K562 (cell line): Measurements from ENCODE around the gene TCF23.

Experiments used
- CBX5 ChIP-seq: IDR thresholded peaks from 2 replicates; pipeline ENCODE4 v1.6.1; 2014; ENCODE audit warnings: low read depth, borderline replicate concordance
- CCAR2 ChIP-seq: fragments of 200-400 bp; formaldehyde crosslinking; IDR thresholded peaks from 2 replicates; pipeline ENCODE4 v1.6.1; 2017; ENCODE audit warnings: mild to moderate bottlenecking, low read depth, low read length
- COPS2 ChIP-seq: fragments of 450-650 bp; conservative IDR thresholded peaks from 2 replicates; pipeline ENCODE4 v1.6.1; 2016; ENCODE audit warnings: mild to moderate bottlenecking, moderate library complexity
- EP300 ChIP-seq: IDR thresholded peaks from 2 replicates; pipeline ENCODE4 v1.6.1; 2012; ENCODE audit warnings: low read length, improper control_type of control experiment
- GTF2E2 ChIP-seq: fragments of 200-800 bp; sonication (Bioruptor generic); IDR thresholded peaks from 2 replicates; pipeline ENCODE4 v1.6.1; 2016; ENCODE audit warnings: missing genetic modification characterization, missing compliant biosample characterization
- HDAC6 ChIP-seq: IDR thresholded peaks from 2 replicates; pipeline ENCODE4 v1.6.1; 2012; ENCODE audit warnings: low read depth, mild to moderate bottlenecking, control low read depth, inconsistent platforms, low read length, moderate library complexity
- HNRNPLL ChIP-seq: fragments of 200-400 bp; formaldehyde crosslinking; IDR thresholded peaks from 2 replicates; pipeline ENCODE4 v1.6.1; 2017; ENCODE audit warnings: low read length, low read depth, mild to moderate bottlenecking; ENCODE audit not compliant: poor library complexity, severe bottlenecking
- JUND ChIP-seq, 2 experiments: IDR thresholded peaks; 2 replicates in 1 of 2; 3 replicates in 1 of 2; pipeline ENCODE4 v1.6.1; 2011; ENCODE audit warnings: borderline replicate concordance in 2 of 2, low read depth in 2 of 2, low read length in 2 of 2, improper control_type of control experiment in 1 of 2, missing biosample characterization in 1 of 2, missing genetic modification characterization in 1 of 2, missing genetic modification reagents in 1 of 2
- NR2C2 ChIP-seq, 2 experiments: fragments of 200-800 bp in 1 of 2; sonication (Bioruptor generic) in 1 of 2; sonication (generic) in 1 of 2; formaldehyde crosslinking in 1 of 2; IDR thresholded peaks; 2 replicates each; pipeline versions ENCODE4 v1.6.1 to v1.8.0; 2016 to 2022; ENCODE audit warnings: mild to moderate bottlenecking in 1 of 2, missing compliant biosample characterization in 1 of 2, missing genetic modification characterization in 1 of 2, missing genetic modification reagents in 1 of 2
- NR2F6 ChIP-seq: fragments of 450-650 bp; formaldehyde crosslinking; IDR thresholded peaks from 2 replicates; pipeline ENCODE4 v1.4.0; 2020; ENCODE audit warnings: mild to moderate bottlenecking
- NR3C1 ChIP-seq: sonication (generic); formaldehyde crosslinking; IDR thresholded peaks from 2 replicates; pipeline ENCODE4 v1.8.1; 2022; ENCODE audit warnings: missing genetic modification reagents
- U2AF1 ChIP-seq: fragments of 200-400 bp; formaldehyde crosslinking; optimal IDR thresholded peaks from 2 replicates; pipeline ENCODE3; 2017; ENCODE audit warnings: mild to moderate bottlenecking, low read depth, low read length, moderate library complexity
- ZNF354B ChIP-seq: fragments of 250-450 bp; sonication (Bioruptor Pico); IDR thresholded peaks from 2 replicates; pipeline ENCODE4 v1.4.0; 2020
- TF ChIP-seq, protein P1 (sequence below), 3 experiments: IDR thresholded peaks in 2 of 3; conservative IDR thresholded peaks in 1 of 3; 2 replicates each; pipeline ENCODE4 v1.5.1; 2011 to 2012; ENCODE audit warnings: low read length in 3 of 3, mild to moderate bottlenecking in 3 of 3, control low read depth in 2 of 3, improper control_type of control experiment in 1 of 3, inconsistent platforms in 1 of 3, low read depth in 1 of 3, mixed read lengths in 1 of 3, moderate library complexity in 1 of 3; ENCODE audit not compliant: insufficient read depth in 2 of 3

DNA sequence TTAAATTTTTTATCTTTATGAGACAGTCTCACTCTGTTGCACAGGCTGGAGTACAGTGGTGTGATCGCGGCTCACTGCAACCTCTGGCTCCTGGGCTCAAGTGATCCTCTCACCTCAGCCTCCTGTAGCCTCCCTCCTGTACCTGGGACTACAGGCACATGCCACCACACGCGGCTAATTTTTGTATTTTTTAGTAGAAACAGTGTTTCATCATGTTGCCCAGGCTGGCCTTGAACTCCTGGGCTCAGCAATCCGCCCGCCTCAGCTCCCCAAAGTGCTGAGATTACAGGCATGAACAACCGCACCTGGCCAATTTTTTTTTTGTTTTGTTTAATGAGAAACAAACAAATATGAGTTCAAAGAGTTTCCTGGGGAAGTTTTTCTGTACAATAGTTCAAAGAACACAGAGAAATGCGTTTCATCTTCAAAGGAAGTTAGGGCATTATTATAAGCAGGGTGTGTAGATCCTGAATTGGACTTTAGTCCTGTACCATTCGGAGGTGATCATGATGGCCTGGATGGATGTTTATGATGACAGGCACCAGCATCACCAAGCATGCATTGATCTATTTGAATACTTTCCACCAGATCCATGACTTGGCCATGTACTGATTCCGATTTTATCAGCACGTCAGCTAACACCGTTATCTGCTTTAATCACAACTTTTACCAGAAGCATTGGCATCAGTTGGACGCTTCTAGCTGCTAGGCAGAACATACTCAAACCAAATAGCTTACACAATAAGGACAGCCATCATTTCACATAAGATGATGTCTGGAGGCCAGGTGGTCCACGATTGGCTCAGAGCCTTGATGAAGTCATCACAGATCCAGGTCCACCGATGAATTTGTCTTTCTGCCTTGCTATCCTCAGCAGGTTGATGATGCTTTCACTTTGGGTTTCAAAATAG, 28.9 kb downstream of the TCF23 start:
- TF ChIP-seq GTF2E2 = no peak
- no peak for TF ChIP-seq EP300
- no peak for TF ChIP-seq NR2F6 (CRISPR knock-in tag)
- no peak for TF ChIP-seq U2AF1
- no peak for TF ChIP-seq NR3C1 (CRISPR knock-in tag)
- TF ChIP-seq CBX5 = no peak
- TF ChIP-seq NR2C2 (CRISPR knock-in tag; IDR thresholded peaks at IDR 0.05) = no peak
- TF ChIP-seq NR2C2 (tag; IDR thresholded peaks at IDR 0.05) = no peak
- TF ChIP-seq HDAC6 = no peak
- no peak for TF ChIP-seq COPS2
- no peak for TF ChIP-seq ZNF354B (CRISPR knock-in tag)
- TF ChIP-seq JUND (IDR thresholded peaks at IDR 0.05; ENCODE audit: borderline replicate concordance, low read depth, low read length) = no peak
- TF ChIP-seq JUND (tag; IDR thresholded peaks at IDR 0.05; ENCODE audit: borderline replicate concordance, low read depth, low read length) = no peak
- TF ChIP-seq, protein P1, sequence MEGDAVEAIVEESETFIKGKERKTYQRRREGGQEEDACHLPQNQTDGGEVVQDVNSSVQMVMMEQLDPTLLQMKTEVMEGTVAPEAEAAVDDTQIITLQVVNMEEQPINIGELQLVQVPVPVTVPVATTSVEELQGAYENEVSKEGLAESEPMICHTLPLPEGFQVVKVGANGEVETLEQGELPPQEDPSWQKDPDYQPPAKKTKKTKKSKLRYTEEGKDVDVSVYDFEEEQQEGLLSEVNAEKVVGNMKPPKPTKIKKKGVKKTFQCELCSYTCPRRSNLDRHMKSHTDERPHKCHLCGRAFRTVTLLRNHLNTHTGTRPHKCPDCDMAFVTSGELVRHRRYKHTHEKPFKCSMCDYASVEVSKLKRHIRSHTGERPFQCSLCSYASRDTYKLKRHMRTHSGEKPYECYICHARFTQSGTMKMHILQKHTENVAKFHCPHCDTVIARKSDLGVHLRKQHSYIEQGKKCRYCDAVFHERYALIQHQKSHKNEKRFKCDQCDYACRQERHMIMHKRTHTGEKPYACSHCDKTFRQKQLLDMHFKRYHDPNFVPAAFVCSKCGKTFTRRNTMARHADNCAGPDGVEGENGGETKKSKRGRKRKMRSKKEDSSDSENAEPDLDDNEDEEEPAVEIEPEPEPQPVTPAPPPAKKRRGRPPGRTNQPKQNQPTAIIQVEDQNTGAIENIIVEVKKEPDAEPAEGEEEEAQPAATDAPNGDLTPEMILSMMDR (IDR thresholded peaks at IDR 0.05 in 2 of 3, conservative IDR thresholded peaks at IDR 0.05 in 1 of 3; ENCODE audit: insufficient read depth in 2 of 3, low read depth in 1 of 3, low read length in 3 of 3) = no peak
- TF ChIP-seq HNRNPLL = no peak
- TF ChIP-seq CCAR2 = no peak
